Measurements from ENCODE around the gene RIC8A. TPM values are rescaled to one million over a fixed set of nuclear protein-coding genes. Genes with fewer than 3 reads are reported as not detected.

RIC8A gene
- total RNA-seq, 1 donor from 2014 or later, result 91.8 TPM

GRCh38 chr11:202490-202889 is 5.0 kb upstream of the RIC8A start:
- no peak overlapping the region for H3K27ac ChIP-seq
- intact Hi-C loops (cut with DNase I), result no loop called here

DNA sequence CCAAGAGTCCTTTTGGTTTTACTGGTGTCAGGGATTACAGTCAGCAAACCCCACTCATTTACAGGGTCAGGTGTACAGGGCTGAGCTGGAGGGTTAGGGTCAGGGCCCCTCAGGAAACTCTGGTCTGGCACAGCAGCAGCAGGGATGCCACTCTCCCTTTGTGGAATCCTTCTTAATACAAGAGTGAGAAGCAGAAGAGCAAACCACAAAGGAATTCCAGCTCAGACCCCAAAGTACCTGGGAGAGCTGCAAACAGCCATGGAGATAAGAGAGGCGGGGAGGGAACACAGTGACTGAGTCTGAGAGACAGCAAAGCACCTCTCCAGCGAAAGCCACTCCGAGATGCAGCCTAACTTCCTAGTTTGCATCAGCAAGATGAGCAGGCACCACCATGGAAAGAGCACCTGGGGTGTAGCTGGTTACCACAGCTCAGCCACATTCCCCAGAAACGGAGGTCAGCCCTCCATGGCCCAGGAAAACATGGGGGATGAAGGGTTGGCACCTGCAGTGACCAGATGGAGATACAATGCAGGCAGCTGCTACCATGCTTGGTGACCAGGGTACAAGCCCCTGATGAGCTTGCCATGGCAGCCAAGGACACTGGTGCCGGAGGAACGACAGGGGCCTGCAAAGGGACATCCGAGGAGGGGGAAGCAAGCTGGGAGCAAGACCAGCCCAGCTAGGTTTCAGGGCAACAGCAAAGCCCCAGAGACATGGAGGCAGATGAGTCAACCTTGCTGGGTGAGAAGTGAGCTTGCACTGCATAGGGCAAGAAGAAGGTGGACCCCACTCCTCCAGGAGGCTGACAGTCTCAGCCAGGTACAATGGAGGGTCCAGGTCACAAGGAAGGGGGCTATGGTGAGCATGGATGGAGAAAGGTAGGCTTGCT is 4.2 kb upstream of the RIC8A start:
- Histone ChIP-seq H3K4me3 (no peak overlapping the region), H3K36me3 (peaks cover 35% of the 10 kb centered on the region), H3K27ac (no peak overlapping the region), H3K4me1 (peaks cover 16% of the 10 kb centered on the region), H3K9me3 (no peaks in the 10 kb centered on the region), H3K27me3 (no peaks in the 10 kb centered on the region)
- intact Hi-C loops (cut with DNase I), result no loop called here
- no peak for ATAC-seq
- TF ChIP-seq CTCF (IDR thresholded peaks at IDR 0.05), result no peak
- peak; percentile 48 for DNase-seq

More at GRCh38 chr11:202490-202889, 5.0 kb upstream of the RIC8A start:
- no peak for TF ChIP-seq CTCF (IDR thresholded peaks at IDR 0.05)
- H3K4me3 ChIP-seq, result no peak overlapping the region
- H3K36me3 ChIP-seq, result peaks cover 35% of the 10 kb centered on the region
- no peaks in the 10 kb centered on the region for H3K27me3 ChIP-seq
- DNase-seq (peak; percentile 40), ATAC-seq (no peak)
- H3K9me3 ChIP-seq, result no peaks in the 10 kb centered on the region
- peaks cover 16% of the 10 kb centered on the region for H3K4me1 ChIP-seq

DNA sequence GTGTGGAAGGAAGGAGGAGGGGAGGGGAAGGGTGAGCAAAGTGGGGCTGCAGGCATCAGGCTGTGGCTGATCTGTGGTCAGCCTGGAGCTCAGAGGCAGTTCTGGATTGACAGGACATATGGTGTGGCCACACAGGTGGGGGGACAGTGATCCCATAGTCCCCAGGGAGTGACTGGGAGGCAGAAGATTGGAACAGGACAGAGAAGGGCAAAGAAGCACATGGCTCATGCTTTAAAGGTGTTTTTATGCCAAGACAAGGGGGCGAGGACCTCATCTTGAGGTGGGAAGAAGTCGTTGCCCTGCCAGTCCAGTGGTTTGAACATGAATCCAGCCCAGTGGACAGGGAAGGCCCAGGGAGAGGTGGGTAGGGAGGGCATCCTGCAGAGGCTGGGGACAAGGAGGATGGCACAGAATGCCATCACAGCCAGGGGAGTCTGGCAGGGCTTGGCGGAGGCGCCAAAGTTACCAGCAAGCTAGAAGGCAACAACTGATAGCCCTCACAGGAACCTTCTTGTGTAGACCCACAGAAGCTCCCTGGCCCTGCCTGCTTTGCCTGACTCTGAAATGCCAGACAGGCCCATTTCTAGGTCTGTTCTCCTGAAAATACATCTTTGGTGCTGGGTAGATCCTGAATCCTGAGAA is 3.4 kb upstream of the RIC8A start:
- H3K36me3 ChIP-seq, result peaks cover 35% of the 10 kb centered on the region
- H3K4me1 ChIP-seq, result peaks cover 16% of the 10 kb centered on the region
- ATAC-seq, result no peak
- no peaks in the 10 kb centered on the region for H3K27me3 ChIP-seq
- TF ChIP-seq CTCF (IDR thresholded peaks at IDR 0.05), result no peak
- DNase-seq, result peak; percentile 52
- intact Hi-C loops (cut with DNase I), result no loop called here
- H3K4me3 ChIP-seq, result no peak overlapping the region
- H3K27ac ChIP-seq, result no peak overlapping the region
- H3K9me3 ChIP-seq, result no peaks in the 10 kb centered on the region

- peaks cover 37% of the 10 kb centered on the region for H3K36me3 ChIP-seq
- no peak for TF ChIP-seq CTCF (IDR thresholded peaks at IDR 0.05)
- no peaks in the 10 kb centered on the region for H3K9me3 ChIP-seq
- no peak overlapping the region for H3K27ac ChIP-seq
- DNase-seq, result peak; percentile 55
- H3K4me3 ChIP-seq, result no peak overlapping the region
- no peaks in the 10 kb centered on the region for H3K27me3 ChIP-seq
- peaks cover 22% of the 10 kb centered on the region for H3K4me1 ChIP-seq
- intact Hi-C loops (cut with DNase I), result no loop called here
- no peak for ATAC-seq
Measured at GRCh38 chr11:204587-205109, 2.9 kb upstream of the RIC8A start.

DNA sequence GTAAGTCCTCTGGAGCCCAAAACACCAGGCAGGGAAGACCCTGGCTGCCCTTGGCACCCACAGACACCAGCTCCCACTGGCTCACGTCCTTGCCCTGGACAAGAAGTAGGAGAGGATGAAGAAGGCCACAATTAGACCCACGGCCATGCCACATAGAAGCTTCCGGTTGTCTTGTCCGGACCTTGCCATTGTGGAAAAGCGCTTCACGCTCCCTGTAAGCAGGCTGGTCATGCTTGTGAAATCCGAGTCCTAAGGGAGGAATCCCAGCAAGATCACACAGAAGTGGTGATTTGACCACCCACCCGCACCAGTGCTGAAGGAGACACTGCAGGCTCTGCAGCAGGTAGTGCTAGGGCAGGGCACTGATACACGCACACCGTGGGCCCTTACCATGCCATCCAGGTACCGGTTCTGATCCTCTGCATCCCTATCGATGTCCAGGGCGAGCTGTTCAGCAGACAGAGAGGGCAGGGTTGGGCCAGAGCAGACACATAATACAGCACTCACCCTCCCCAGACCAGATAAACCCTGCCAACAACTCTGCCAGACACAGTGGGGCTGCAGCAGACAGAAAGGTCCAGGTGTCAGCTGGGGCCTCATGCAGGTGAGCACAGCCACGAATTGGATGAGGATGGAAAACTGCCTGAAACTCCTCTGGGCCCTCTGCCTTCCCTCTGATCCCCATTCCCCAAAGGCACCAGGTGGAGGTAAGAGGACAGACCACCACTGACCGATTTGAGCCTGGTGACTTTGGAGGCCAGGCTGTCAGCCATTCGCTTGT is 2.1 kb upstream of the RIC8A start:
- H3K36me3 ChIP-seq, result peaks cover 44% of the 10 kb centered on the region
- no peaks in the 10 kb centered on the region for H3K9me3 ChIP-seq
- TF ChIP-seq CTCF (IDR thresholded peaks at IDR 0.05), result no peak
- peaks cover 30% of the 10 kb centered on the region for H3K4me1 ChIP-seq
- no peaks in the 10 kb centered on the region for H3K27me3 ChIP-seq
- H3K27ac ChIP-seq, result no peak overlapping the region
- intact Hi-C loops (cut with DNase I), result no loop called here
- H3K4me3 ChIP-seq, result peak overlapping the region; percentile 88
- ATAC-seq, result no peak
- peak; percentile 50 for DNase-seq
